Natural killer cell (primary cell): Measurements from ENCODE around the gene ASIC5. TPM values are rescaled to one million over a fixed set of nuclear protein-coding genes. Genes with fewer than 3 reads are reported as not detected.

ENCODE experiments used
- ATAC-seq, 3 donors: fragments of 150-1000 bp in 2 of 3; fragments of 200-7000 bp in 1 of 3; cut with Tn5 transposase; 1 replicate in 1 of 3; 2 replicates in 2 of 3; pipeline ENCODE4 v1.10.0; 2021; ENCODE audit warnings: mild to moderate bottlenecking in 2 of 3, moderate library complexity in 2 of 3
- DNase-seq, 2 donors: peaks; one replicate each; pipeline versions ENCODE4 v3.0.0 to v3.0.0-alpha.2; 2013 to 2021; ENCODE audit warnings: mixed read lengths in 1 of 2
- H3K27ac ChIP-seq: one replicate; pipeline ENCODE4 v1.5.1; 2013; ENCODE audit warnings: mild to moderate bottlenecking, low read length
- H3K27me3 ChIP-seq: one replicate; pipeline ENCODE4 v1.6.1; 2013; ENCODE audit warnings: low read length; ENCODE audit not compliant: control insufficient read depth, insufficient read depth
- H3K36me3 ChIP-seq: one replicate; pipeline ENCODE4 v1.6.1; 2013; ENCODE audit warnings: low read length; ENCODE audit not compliant: control insufficient read depth, insufficient read depth
- H3K4me1 ChIP-seq: one replicate; pipeline ENCODE4 v1.6.1; 2013; ENCODE audit warnings: low read length; ENCODE audit not compliant: control insufficient read depth, insufficient read depth
- H3K4me3 ChIP-seq: one replicate; pipeline ENCODE4 v1.5.1; 2013; ENCODE audit warnings: low read length
- H3K9me3 ChIP-seq: one replicate; pipeline ENCODE4 v1.6.1; 2013; ENCODE audit warnings: low read length; ENCODE audit not compliant: control insufficient read depth, insufficient read depth
- H3K27ac Mint-ChIP-seq, 2 donors: one replicate each; pipeline ENCODE4 v1.8.0; 2022; ENCODE audit warnings: mild to moderate bottlenecking in 2 of 2, mixed read lengths in 2 of 2, moderate library complexity in 1 of 2
- H3K27me3 Mint-ChIP-seq, 2 donors: one replicate each; pipeline ENCODE4 v1.8.0; 2022; ENCODE audit warnings: low read depth in 2 of 2, mixed read lengths in 2 of 2
- H3K36me3 Mint-ChIP-seq: one replicate; pipeline ENCODE4 v1.8.0; 2022; ENCODE audit warnings: mixed read lengths
- H3K4me1 Mint-ChIP-seq, 2 donors: one replicate each; pipeline ENCODE4 v1.8.0; 2022; ENCODE audit warnings: mixed read lengths in 2 of 2
- H3K4me3 Mint-ChIP-seq: one replicate; pipeline ENCODE4 v1.8.0; 2022; ENCODE audit warnings: mild to moderate bottlenecking, moderate library complexity, mixed read lengths
- H3K9me3 Mint-ChIP-seq, 2 donors: one replicate each; pipeline ENCODE4 v1.8.0; 2022; ENCODE audit warnings: mixed read lengths in 2 of 2
- WGBS: methylation state at CpG from one replicate; pipeline ENCODE4 v1.1.7; 2013; ENCODE audit warnings: missing lambda C conversion rate; ENCODE audit not compliant: insufficient coverage; 5-methylcytosine and 5-hydroxymethylcytosine counted together
- intact Hi-C: fragments of 100-400 bp; cut with micrococcal nuclease; formaldehyde crosslinking; loops from one replicate; pipeline ENCODE4 v1.14.2; 2022
- total RNA-seq, 4 donors: library from RNA; stranded (reverse); fragments of 120-200 nt in 1 of 4; gene quantifications; one replicate each; pipeline versions ENCODE4 v1.2.3 to v1.2.4, GENCODE V29; 2013 to 2022
- TF ChIP-seq, protein P1 (sequence below): fragments of 200-600 bp; IDR thresholded peaks from one replicate; pipeline ENCODE4 v1.8.0; 2022; ENCODE audit warnings: antibody characterized with exemption

ASIC5 gene
- total RNA-seq, 3 donors from 2014 or later (not counting 1 experiment from before 2014, with no cell fraction given): not detected

- Histone ChIP-seq H3K4me1 (no peaks in the 10 kb centered on the region), H3K27ac (no peak overlapping the region), H3K36me3 (no peaks in the 10 kb centered on the region), H3K9me3 (no peaks in the 10 kb centered on the region), H3K4me3 (no peak overlapping the region), H3K27me3 (no peaks in the 10 kb centered on the region)
- ATAC-seq (no peak), DNase-seq (no peak)
- TF ChIP-seq, protein P1, sequence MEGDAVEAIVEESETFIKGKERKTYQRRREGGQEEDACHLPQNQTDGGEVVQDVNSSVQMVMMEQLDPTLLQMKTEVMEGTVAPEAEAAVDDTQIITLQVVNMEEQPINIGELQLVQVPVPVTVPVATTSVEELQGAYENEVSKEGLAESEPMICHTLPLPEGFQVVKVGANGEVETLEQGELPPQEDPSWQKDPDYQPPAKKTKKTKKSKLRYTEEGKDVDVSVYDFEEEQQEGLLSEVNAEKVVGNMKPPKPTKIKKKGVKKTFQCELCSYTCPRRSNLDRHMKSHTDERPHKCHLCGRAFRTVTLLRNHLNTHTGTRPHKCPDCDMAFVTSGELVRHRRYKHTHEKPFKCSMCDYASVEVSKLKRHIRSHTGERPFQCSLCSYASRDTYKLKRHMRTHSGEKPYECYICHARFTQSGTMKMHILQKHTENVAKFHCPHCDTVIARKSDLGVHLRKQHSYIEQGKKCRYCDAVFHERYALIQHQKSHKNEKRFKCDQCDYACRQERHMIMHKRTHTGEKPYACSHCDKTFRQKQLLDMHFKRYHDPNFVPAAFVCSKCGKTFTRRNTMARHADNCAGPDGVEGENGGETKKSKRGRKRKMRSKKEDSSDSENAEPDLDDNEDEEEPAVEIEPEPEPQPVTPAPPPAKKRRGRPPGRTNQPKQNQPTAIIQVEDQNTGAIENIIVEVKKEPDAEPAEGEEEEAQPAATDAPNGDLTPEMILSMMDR: no peak
- Mint-ChIP-seq H3K27ac (no peak overlapping the region), H3K4me3 (no peak overlapping the region), H3K4me1 (no peaks in the 10 kb centered on the region), H3K9me3 (peaks cover under 1 to 5% of the 10 kb centered on the region in 2 donors), H3K27me3 (peaks cover 0 to under 1% of the 10 kb centered on the region in 2 donors), H3K36me3 (no peaks in the 10 kb centered on the region)
- intact Hi-C loops: no loop called here
- 68% methylated on average over 5 of the region's 6 CpGs for WGBS
Observed at GRCh38 chr4:155885666-155886065, 19.6 kb upstream of the ASIC5 start.

GRCh38 chr4:155883895-155884294 is 17.8 kb upstream of the ASIC5 start:
- DNase-seq (no peak), ATAC-seq (no peak)
- TF ChIP-seq, protein P1: no peak
- intact Hi-C loops: no loop called here
- Mint-ChIP-seq H3K27me3 (no peaks in the 10 kb centered on the region), H3K27ac (no peak overlapping the region), H3K36me3 (no peaks in the 10 kb centered on the region), H3K4me3 (no peak overlapping the region), H3K9me3 (peaks cover 0 to 3% of the 10 kb centered on the region in 2 donors), H3K4me1 (no peaks in the 10 kb centered on the region)
- no peaks in the 10 kb centered on the region for H3K36me3 ChIP-seq
- no peak overlapping the region for H3K27ac ChIP-seq
- WGBS: 73% methylated on average over 3 of the region's 3 CpGs
- no peaks in the 10 kb centered on the region for H3K4me1 ChIP-seq
- no peaks in the 10 kb centered on the region for H3K9me3 ChIP-seq
- H3K4me3 ChIP-seq: no peak overlapping the region
- no peaks in the 10 kb centered on the region for H3K27me3 ChIP-seq

DNA sequence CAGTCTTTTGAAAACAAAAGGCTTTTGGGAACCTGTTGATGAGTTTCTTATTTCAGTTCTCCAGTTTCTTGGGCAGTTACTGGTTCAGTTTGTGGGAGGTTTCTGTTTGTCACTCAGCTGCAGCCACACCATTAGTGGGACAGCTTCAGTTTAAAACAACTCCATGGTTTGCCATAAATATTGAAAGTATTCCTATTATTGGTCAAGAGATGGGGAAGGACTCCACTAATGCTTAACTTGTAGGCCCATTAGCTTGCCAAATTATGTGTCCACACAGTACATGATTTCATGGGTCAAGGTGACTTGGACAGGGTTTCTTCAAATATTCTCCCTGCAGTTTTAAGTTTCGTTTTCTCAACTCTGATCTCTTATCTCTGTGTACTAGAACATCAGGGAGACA is 15.5 kb upstream of the ASIC5 start:
- Mint-ChIP-seq H3K4me3 (no peak overlapping the region), H3K9me3 (peaks cover 0 to 3% of the 10 kb centered on the region in 2 donors), H3K36me3 (no peaks in the 10 kb centered on the region), H3K27me3 (no peaks in the 10 kb centered on the region), H3K4me1 (no peaks in the 10 kb centered on the region), H3K27ac (no peak overlapping the region)
- no peaks in the 10 kb centered on the region for H3K9me3 ChIP-seq
- WGBS: 43% methylated on average over 1 of the region's 1 CpG
- no peak overlapping the region for H3K4me3 ChIP-seq
- ATAC-seq (no peak), DNase-seq (no peak)
- intact Hi-C loops: no loop called here
- H3K27me3 ChIP-seq: no peaks in the 10 kb centered on the region
- H3K4me1 ChIP-seq: no peaks in the 10 kb centered on the region
- no peaks in the 10 kb centered on the region for H3K36me3 ChIP-seq
- no peak overlapping the region for H3K27ac ChIP-seq
- TF ChIP-seq, protein P1: no peak

DNA sequence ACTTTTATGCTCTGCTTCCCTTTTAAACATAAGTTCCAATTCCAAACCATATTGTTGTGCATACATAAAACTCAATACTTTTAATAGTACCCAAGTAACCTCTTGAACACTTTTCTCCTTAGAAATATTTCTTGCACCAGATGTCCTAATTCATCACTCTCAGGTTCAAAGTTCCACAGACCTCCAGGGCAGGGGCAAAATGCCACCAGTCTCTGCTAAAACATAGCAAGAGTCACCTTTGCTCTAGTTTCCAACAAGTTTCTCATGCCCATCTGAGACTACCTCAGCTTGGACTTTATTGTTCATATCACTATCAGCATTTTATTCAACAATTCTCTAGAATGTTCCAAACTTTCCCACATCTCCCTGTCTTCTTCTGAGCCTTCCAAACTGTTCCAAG is 13.7 kb upstream of the ASIC5 start:
- TF ChIP-seq, protein P1: no peak
- no peaks in the 10 kb centered on the region for H3K4me1 ChIP-seq
- no peaks in the 10 kb centered on the region for H3K36me3 ChIP-seq
- H3K9me3 Mint-ChIP-seq: peaks cover 3 to 4% of the 10 kb centered on the region in 2 donors
- H3K27ac ChIP-seq: no peak overlapping the region
- H3K9me3 ChIP-seq: no peaks in the 10 kb centered on the region
- no peak overlapping the region for H3K4me3 Mint-ChIP-seq
- no peak overlapping the region for H3K27ac Mint-ChIP-seq
- ATAC-seq: no peak
- H3K4me3 ChIP-seq: no peak overlapping the region
- H3K27me3 ChIP-seq: no peaks in the 10 kb centered on the region
- DNase-seq: no peak
- intact Hi-C loops: no loop called here
- H3K27me3 Mint-ChIP-seq: no peaks in the 10 kb centered on the region
- H3K36me3 Mint-ChIP-seq: peaks cover 10% of the 10 kb centered on the region
- no peaks in the 10 kb centered on the region for H3K4me1 Mint-ChIP-seq
